DND-41 (cell line): Measurements from ENCODE around the gene LMF2.

ENCODE experiments used
- ATAC-seq: fragments of 200-7000 bp; cut with Tn5 transposase; 3 replicates; pipeline ENCODE4 v1.9.1; 2021; ENCODE audit warnings: low read depth; ENCODE audit not compliant: insufficient read depth
- DNase-seq: peaks from one replicate; pipeline ENCODE4 v3.0.0-alpha.2; 2020
- H2AFZ ChIP-seq: 2 replicates; pipeline ENCODE4 v1.6.0; 2012; ENCODE audit warnings: low read depth, low read length
- H3K27ac ChIP-seq: 2 replicates; pipeline ENCODE4 v1.5.1; 2012; ENCODE audit warnings: low read length, inconsistent platforms
- H3K27me3 ChIP-seq: fragments of 200-600 bp; sonication (generic); 2 replicates; pipeline ENCODE4 v1.6.0; 2012; ENCODE audit warnings: low read length, mild to moderate bottlenecking, inconsistent platforms; ENCODE audit not compliant: insufficient read depth, poor library complexity
- H3K36me3 ChIP-seq: 2 replicates; pipeline ENCODE4 v1.5.1; 2012; ENCODE audit warnings: low read length, inconsistent platforms; ENCODE audit not compliant: insufficient read depth
- H3K4me1 ChIP-seq: 2 replicates; pipeline ENCODE4 v1.5.1; 2012; ENCODE audit warnings: mild to moderate bottlenecking, low read length; ENCODE audit not compliant: insufficient read depth
- H3K4me2 ChIP-seq: 2 replicates; pipeline ENCODE4 v1.6.0; 2012; ENCODE audit warnings: mild to moderate bottlenecking, moderate library complexity, low read length, inconsistent platforms; ENCODE audit not compliant: insufficient read depth
- H3K4me3 ChIP-seq, 2 experiments: fragments of 200-600 bp in 1 of 2; shearing (Covaris generic) in 1 of 2; 2 replicates each; pipeline ENCODE4 v1.5.1; 2012 to 2016; ENCODE audit warnings: inconsistent platforms in 2 of 2, low read length in 2 of 2, mild to moderate bottlenecking in 2 of 2, low read depth in 1 of 2, moderate library complexity in 1 of 2
- H3K79me2 ChIP-seq: 2 replicates; pipeline ENCODE4 v1.6.0; 2012; ENCODE audit warnings: low read length, inconsistent platforms; ENCODE audit not compliant: insufficient read depth
- H3K9ac ChIP-seq: 2 replicates; pipeline ENCODE4 v1.6.0; 2012; ENCODE audit warnings: low read depth, mild to moderate bottlenecking, inconsistent platforms, low read length, moderate library complexity
- H3K9me3 ChIP-seq: 2 replicates; pipeline ENCODE4 v1.5.1; 2012; ENCODE audit warnings: low read length, moderate library complexity, mild to moderate bottlenecking, inconsistent platforms; ENCODE audit not compliant: insufficient read depth, severe bottlenecking
- H4K20me1 ChIP-seq: 2 replicates; pipeline ENCODE4 v1.6.0; 2012; ENCODE audit warnings: low read length; ENCODE audit not compliant: insufficient read depth
- EZH2 ChIP-seq: IDR thresholded peaks from 3 replicates; pipeline ENCODE4 v1.6.1; 2012; ENCODE audit warnings: borderline replicate concordance, low read depth, mild to moderate bottlenecking, moderate library complexity, low read length, inconsistent platforms; ENCODE audit not compliant: severe bottlenecking
- TF ChIP-seq, protein P1 (sequence below): IDR thresholded peaks from 2 replicates; pipeline ENCODE4 v1.5.1; 2012; ENCODE audit warnings: borderline replicate concordance, low read length, moderate library complexity, mild to moderate bottlenecking; ENCODE audit not compliant: poor library complexity, severe bottlenecking; ENCODE audit errors: extremely low read depth

LMF2 gene

DNA sequence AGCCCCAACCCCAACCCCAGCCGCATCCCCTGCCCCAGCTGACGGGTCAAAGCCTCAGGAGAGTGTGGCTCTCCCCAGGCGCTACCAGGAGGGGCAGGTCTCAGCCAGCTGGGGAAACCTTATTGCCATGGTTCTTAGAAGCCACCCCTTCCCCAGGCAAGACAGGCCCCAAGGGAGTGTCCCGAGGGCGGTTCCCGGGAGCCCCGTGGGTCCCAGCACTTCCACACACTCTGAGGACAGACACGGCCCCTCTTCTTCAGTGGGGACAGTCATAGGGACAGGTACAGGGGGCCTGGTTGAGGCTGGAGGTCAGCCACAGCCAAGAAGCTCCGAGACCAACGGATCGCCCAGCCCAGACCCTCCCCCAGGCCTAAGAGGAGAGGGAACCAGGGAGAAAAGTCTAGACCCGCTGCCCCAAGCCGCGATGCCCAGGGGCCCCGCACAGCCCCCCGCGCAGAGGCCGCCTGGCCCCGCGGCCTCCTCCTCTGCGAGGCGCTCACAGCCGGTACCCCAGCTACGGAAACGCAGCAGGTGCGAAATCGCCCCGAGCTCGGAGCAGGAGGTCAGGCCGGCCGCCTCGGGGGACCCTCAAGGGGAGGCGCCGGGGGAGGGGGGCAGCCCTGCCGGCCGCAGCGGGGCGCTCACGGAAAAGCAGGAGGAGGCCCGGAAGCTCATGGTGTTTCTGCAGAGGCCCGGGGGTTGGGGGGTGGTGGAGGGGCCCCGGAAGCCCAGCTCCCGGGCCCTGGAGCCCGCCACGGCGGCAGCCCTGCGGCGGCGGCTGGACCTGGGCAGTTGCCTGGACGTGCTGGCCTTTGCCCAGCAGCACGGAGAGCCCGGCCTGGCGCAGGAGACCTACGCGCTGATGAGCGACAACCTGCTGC lies 40.8 kb upstream of the LMF2 start:
- TF ChIP-seq, protein P1, sequence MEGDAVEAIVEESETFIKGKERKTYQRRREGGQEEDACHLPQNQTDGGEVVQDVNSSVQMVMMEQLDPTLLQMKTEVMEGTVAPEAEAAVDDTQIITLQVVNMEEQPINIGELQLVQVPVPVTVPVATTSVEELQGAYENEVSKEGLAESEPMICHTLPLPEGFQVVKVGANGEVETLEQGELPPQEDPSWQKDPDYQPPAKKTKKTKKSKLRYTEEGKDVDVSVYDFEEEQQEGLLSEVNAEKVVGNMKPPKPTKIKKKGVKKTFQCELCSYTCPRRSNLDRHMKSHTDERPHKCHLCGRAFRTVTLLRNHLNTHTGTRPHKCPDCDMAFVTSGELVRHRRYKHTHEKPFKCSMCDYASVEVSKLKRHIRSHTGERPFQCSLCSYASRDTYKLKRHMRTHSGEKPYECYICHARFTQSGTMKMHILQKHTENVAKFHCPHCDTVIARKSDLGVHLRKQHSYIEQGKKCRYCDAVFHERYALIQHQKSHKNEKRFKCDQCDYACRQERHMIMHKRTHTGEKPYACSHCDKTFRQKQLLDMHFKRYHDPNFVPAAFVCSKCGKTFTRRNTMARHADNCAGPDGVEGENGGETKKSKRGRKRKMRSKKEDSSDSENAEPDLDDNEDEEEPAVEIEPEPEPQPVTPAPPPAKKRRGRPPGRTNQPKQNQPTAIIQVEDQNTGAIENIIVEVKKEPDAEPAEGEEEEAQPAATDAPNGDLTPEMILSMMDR, result no peak
- TF ChIP-seq EZH2, result no peak
- Histone ChIP-seq H3K79me2 (no peaks in the 10 kb centered on the region), H3K36me3 (no peaks in the 10 kb centered on the region), H3K27me3 (peaks cover 13% of the 10 kb centered on the region), H3K9ac (no peak overlapping the region), H2AFZ (no peak overlapping the region), H3K9me3 (no peaks in the 10 kb centered on the region), H3K4me3 (no peak overlapping the region), H3K4me1 (peaks cover 21% of the 10 kb centered on the region), H3K27ac (no peak overlapping the region), H4K20me1 (peaks cover 7% of the 10 kb centered on the region), H3K4me2 (no peak overlapping the region)
- no peak for ATAC-seq
- DNase-seq, result peak; percentile 16

DNA sequence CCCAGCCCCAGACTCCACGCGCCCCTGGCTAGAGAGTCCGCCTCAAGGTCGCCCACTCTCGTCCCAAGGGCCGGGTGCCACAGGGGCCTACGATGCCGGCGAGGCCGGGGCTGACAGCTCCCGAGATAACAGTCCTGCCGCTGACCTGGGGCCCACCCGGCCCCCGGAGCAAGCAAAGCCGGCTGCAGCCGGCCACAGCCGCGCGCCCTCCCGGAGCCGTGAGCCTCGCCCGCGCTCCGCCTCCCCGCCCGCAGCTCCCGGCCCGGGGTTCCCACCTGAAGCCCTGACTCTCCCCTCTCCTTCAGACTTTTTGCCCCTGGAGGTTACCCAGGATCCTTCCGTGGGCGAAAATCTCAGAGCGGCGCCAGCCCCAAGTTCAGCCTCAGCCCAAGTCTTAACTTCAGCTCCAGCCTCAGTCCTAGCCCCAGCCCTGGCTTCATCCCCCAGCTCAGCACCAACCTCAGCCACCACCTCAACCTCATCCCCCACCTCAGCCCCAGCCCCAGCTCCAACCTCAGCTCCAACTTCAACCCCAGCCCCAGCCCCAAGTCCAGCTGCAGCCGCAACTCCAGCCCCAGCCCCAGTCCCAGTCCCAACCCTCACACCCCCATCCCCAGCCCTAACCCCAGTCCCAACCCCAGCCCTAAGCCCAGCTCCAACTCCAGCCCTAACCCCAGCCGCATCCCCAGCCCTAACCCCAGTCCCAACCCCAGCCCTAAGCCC lies 39.9 kb upstream of the LMF2 start:
- Histone ChIP-seq H2AFZ (no peak overlapping the region), H3K27ac (no peak overlapping the region), H3K36me3 (no peaks in the 10 kb centered on the region), H4K20me1 (peaks cover 7% of the 10 kb centered on the region), H3K9ac (no peak overlapping the region), H3K9me3 (no peaks in the 10 kb centered on the region), H3K79me2 (no peaks in the 10 kb centered on the region), H3K4me3 (no peak overlapping the region), H3K4me2 (no peak overlapping the region), H3K4me1 (peaks cover 21% of the 10 kb centered on the region), H3K27me3 (peaks cover 13% of the 10 kb centered on the region)
- TF ChIP-seq, protein P1, result no peak
- no peak for DNase-seq
- ATAC-seq, result no peak

DNA sequence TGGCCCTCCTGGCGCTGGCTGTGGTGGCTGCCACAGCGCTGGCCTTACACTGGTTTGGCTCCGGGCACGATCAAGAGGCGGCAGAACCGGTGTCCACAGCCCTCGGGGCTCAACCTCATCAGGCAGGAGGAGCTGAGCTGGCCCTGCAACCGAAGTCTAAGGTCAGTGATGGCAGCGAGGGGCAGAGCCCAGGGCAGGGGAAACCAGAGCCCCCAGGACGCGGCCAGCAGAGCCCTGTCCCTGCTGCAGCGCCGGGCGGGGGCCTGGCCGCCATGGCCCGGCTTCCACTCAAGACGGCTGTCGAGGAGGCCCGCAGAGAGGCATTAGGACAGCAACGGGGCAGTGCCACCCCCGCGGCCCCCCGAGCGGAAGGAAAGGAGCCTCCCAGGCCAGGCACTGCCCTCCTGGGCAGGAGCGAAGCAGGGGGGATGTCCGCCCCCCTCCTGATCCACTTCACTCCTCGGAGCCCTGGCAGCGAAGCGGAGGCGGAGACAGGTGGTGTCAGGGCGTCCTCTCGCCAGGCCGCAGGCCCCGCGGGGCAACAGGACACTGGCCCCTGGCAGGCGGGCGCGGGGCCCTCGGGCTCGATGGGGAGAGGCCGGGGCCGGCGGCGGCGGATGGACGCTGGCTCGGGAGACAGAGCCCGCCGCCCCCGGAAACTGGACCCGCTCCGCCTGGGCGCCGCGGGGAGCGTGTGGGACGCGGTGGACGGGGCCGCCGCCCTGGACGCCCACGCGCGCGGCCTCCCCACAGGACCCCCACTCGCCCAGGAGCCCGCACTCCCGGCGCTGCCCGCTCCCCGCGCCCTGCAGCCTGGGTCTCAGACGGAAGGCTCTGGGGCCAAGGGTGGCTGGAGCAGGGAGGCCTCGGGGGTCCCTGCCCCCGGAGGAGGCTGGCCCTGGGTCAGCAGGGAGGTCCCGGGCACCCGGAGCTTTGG lies 39.1 kb upstream of the LMF2 start:
- Histone ChIP-seq H2AFZ (no peak overlapping the region), H3K36me3 (no peaks in the 10 kb centered on the region), H3K9me3 (no peaks in the 10 kb centered on the region), H3K27me3 (peaks cover 13% of the 10 kb centered on the region), H3K79me2 (no peaks in the 10 kb centered on the region), H3K4me3 (no peak overlapping the region), H4K20me1 (peaks cover 7% of the 10 kb centered on the region), H3K27ac (no peak overlapping the region), H3K4me1 (peaks cover 21% of the 10 kb centered on the region), H3K9ac (no peak overlapping the region), H3K4me2 (no peak overlapping the region)
- ATAC-seq (no peak), DNase-seq (no peak)
- no peak for TF ChIP-seq EZH2
- TF ChIP-seq, protein P1, result no peak
